Right lobe of liver (tissue), 4 donors: ENCODE measurements around the gene AVPR2.

Source experiments
- POLR2A ChIP-seq: fragments of 450-650 bp; IDR thresholded peaks from one replicate; pipeline ENCODE4 v1.6.1; 2017; ENCODE audit warnings: antibody characterized with exemption, mild to moderate bottlenecking
- TF ChIP-seq, protein P1 (sequence below), 4 donors: fragments of 200-600 bp in 3 of 4; fragments of 450-650 bp in 1 of 4; IDR thresholded peaks; one replicate each; pipeline versions ENCODE4 v1.5.1 to v1.8.0; 2016 to 2022; ENCODE audit warnings: antibody characterized with exemption in 4 of 4, mild to moderate bottlenecking in 2 of 4
- donor health status: DM: no; HTN: no; CAD: no.
- donor health status: DM: no; HTN: no; CAD: no.
- donor health status: DM: no; HTN: yes; CAD: no.

DNA sequence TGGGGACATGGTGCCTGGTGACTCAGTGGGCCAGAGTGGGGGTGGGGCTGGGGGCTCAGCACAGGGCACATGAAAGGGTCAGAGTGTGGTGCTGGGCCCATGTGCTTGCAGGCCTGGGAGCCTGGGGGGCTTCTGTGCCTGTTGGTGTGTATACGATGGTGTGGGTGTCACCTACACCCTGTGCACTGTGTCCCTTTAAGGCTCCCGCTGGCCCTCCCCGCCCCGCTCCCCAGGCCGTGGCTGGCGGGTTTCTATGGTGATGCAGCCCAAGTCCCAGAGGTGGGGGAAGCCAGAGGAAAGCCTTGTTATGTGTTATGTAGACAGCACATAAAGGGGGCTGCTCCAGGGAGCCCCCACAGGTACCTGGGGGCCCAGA, 24.0 kb upstream of the AVPR2 start:
- no peak for TF ChIP-seq POLR2A
- TF ChIP-seq, protein P1, sequence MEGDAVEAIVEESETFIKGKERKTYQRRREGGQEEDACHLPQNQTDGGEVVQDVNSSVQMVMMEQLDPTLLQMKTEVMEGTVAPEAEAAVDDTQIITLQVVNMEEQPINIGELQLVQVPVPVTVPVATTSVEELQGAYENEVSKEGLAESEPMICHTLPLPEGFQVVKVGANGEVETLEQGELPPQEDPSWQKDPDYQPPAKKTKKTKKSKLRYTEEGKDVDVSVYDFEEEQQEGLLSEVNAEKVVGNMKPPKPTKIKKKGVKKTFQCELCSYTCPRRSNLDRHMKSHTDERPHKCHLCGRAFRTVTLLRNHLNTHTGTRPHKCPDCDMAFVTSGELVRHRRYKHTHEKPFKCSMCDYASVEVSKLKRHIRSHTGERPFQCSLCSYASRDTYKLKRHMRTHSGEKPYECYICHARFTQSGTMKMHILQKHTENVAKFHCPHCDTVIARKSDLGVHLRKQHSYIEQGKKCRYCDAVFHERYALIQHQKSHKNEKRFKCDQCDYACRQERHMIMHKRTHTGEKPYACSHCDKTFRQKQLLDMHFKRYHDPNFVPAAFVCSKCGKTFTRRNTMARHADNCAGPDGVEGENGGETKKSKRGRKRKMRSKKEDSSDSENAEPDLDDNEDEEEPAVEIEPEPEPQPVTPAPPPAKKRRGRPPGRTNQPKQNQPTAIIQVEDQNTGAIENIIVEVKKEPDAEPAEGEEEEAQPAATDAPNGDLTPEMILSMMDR (IDR thresholded peaks at IDR 0.05), result no peak
